CD4-positive, alpha-beta memory T cell (primary cell): ENCODE data around the gene ZNF616. TPM values are rescaled to one million over a fixed set of nuclear protein-coding genes. Genes with fewer than 3 reads are reported as not detected.

Source experiments
- CTCF ChIA-PET: fragments of 350-600 bp; sonication (Branson Sonifier 250); formaldehyde crosslinking; loops from one replicate; lab custom pipeline; 2021; ENCODE audit warnings: inconsistent platforms; ENCODE audit not compliant: partially characterized antibody; lab: Charles Lee
- POLR2A ChIA-PET: fragments of 350-600 bp; sonication (Branson Sonifier 250); formaldehyde crosslinking; loops from one replicate; lab custom pipeline; 2021; ENCODE audit not compliant: partially characterized antibody; lab: Charles Lee
- DNase-seq, 5 donors: peaks; one replicate each; pipeline versions ENCODE4 v3.0.0 to v3.0.0-alpha.2; 2020 to 2022; ENCODE audit warnings: mixed read lengths in 1 of 5
- H3K27ac ChIP-seq: one replicate; pipeline ENCODE4 v1.7.0; 2013; ENCODE audit warnings: low read depth, low read length
- H3K27me3 ChIP-seq: 2 replicates; pipeline ENCODE4 v1.7.0; 2013; ENCODE audit warnings: mild to moderate bottlenecking, low read length, moderate library complexity; ENCODE audit not compliant: insufficient read depth
- H3K36me3 ChIP-seq: 2 replicates; pipeline ENCODE4 v1.7.0; 2013; ENCODE audit warnings: mild to moderate bottlenecking, low read length, moderate library complexity; ENCODE audit not compliant: insufficient read depth
- H3K4me1 ChIP-seq: 2 replicates; pipeline ENCODE4 v1.7.0; 2013; ENCODE audit warnings: mild to moderate bottlenecking, low read length, moderate library complexity; ENCODE audit not compliant: insufficient read depth
- H3K4me3 ChIP-seq, 2 donors: one replicate each; pipeline ENCODE4 v1.7.0; 2013; ENCODE audit warnings: low read length in 2 of 2, mild to moderate bottlenecking in 1 of 2
- H3K9me3 ChIP-seq, 2 donors: one replicate each; pipeline ENCODE4 v1.7.0; 2013; ENCODE audit warnings: low read length in 2 of 2, control low read depth in 1 of 2; ENCODE audit not compliant: control insufficient read depth in 1 of 2
- H3K27ac Mint-ChIP-seq, 7 donors: one replicate each; pipeline ENCODE4 v1.8.0; 2020 to 2021; ENCODE audit warnings: mixed read lengths in 7 of 7, mild to moderate bottlenecking in 6 of 7, inconsistent platforms in 3 of 7, moderate library complexity in 3 of 7
- H3K27me3 Mint-ChIP-seq, 2 donors: one replicate each; pipeline ENCODE4 v1.8.0; 2020 to 2021; ENCODE audit warnings: mixed read lengths in 2 of 2
- H3K36me3 Mint-ChIP-seq, 2 donors: one replicate each; pipeline ENCODE4 v1.8.0; 2020 to 2021; ENCODE audit warnings: mixed read lengths in 2 of 2, inconsistent platforms in 1 of 2, mild to moderate bottlenecking in 1 of 2
- H3K4me1 Mint-ChIP-seq, 4 donors: one replicate each; pipeline ENCODE4 v1.8.0; 2020 to 2021; ENCODE audit warnings: mixed read lengths in 4 of 4, mild to moderate bottlenecking in 1 of 4
- H3K4me3 Mint-ChIP-seq, 8 donors: one replicate each; pipeline ENCODE4 v1.8.0; 2020 to 2021; ENCODE audit warnings: mixed read lengths in 8 of 8, mild to moderate bottlenecking in 7 of 8, moderate library complexity in 6 of 8, inconsistent platforms in 3 of 8
- H3K9me3 Mint-ChIP-seq, 8 donors: one replicate each; pipeline ENCODE4 v1.8.0; 2020 to 2021; ENCODE audit warnings: mixed read lengths in 8 of 8, mild to moderate bottlenecking in 5 of 8, inconsistent platforms in 3 of 8, moderate library complexity in 1 of 8
- intact Hi-C: fragments of 100-400 bp; cut with micrococcal nuclease; formaldehyde crosslinking; loops from one replicate; pipeline ENCODE4 v1.15.1; 2023
- polyA plus RNA-seq, 2 donors: library from polyadenylated mRNA; unstranded; fragments of 300-500 nt; fragmentation: Illumina TruSeq; gene quantifications; one replicate each; pipeline ENCODE4 v1.2.3, GENCODE V29; 2021
- total RNA-seq, 2 experiments: library from RNA; stranded (reverse); gene quantifications; one replicate each; pipeline ENCODE4 v1.2.3, GENCODE V29; 2021

Gene ZNF616
- total and polyA plus RNA-seq, 4 experiments from 2014 or later = 0.69 to 19.0 (median 12.9) TPM

DNA sequence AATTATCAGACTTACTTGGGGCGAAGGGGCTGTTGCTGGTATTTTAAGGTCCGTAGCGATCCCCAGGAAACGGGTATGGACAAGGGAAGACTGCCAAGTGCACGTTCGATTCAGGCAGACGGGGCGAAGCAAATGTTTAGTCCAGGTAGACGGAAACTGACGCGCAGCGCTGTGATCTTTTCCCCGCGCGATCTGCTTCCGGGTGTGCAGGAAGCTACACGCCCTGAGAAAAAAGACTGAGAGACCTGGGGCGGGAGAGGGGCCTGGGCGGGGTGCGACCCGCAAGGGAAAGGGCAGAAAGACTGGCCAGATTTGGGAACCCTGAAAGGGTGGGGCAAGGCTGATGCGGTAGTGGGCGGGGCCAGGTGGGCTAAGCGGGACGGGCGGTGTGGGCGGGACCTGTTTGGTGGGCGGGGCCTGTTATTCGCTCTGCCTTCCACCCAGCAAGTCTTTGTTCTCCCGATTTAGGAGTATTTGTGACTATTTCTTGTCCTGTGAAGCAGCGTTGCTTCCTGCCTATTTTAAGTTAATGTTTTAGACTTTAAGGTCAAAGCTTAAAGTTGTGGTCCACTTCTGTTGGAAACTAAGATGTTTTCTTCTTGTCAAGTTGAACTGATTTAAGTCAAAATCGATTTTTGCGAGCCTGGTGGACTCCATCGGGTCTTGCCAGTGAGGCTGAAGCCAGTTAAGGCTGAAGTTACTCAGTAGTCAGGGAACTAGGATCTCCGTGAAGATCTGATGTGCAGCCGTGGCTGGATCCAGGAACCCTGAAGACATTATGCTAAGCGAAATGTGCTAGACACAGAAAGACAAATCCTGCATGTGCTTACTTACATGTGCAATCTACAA, 31.8 kb upstream of the ZNF616 start, which contains the start of gene ZNF836:
Gene ZNF836 (minus strand): TSS at position 301 of the 849 bp plus-strand sequence. CDS start 3,549 bp downstream, outside the sequence.
- peaks cover 36 to 41% of the 10 kb centered on the region in 2 donors for H3K36me3 Mint-ChIP-seq
- no peaks in the 10 kb centered on the region for H3K27me3 Mint-ChIP-seq
- CTCF ChIA-PET = interaction anchor here (2.0 to 2.6 kb wide), 2 partner anchors 18 to 32 kb away, joined by 7 to 17 read pairs; partner anchors contain the start of genes PPP2R1A and ZNF616
- intact Hi-C loops = loop anchor here (1.0 to 2.0 kb wide), 3 partner anchors 18 to 519 kb away; partner anchors contain the start of gene ZNF616
- DNase-seq = peak; percentile 89 to 93 (median 92)
- Histone ChIP-seq H3K9me3 (no peaks in the 10 kb centered on the region), H3K4me3 (peak within 1 kb of the TSS; percentile 90 to 93), H3K4me1 (peaks cover 25% of the 10 kb centered on the region), H3K27ac (peak within 1 kb of the TSS; percentile 80), H3K27me3 (no peaks in the 10 kb centered on the region), H3K36me3 (peaks cover 8% of the 10 kb centered on the region)
- H3K27ac Mint-ChIP-seq = peak within 1 kb of the TSS; percentile 83 to 97 (median 97)
- POLR2A ChIA-PET = interaction anchor here (0.6 to 4.2 kb wide), 9 partner anchors 14 to 123 kb away, joined by 3 to 67 read pairs (median 3); partner anchors contain the start of genes PPP2R1A, ZNF432 and ZNF616
- peaks cover 23 to 39% (median 35%) of the 10 kb centered on the region in 4 donors for H3K4me1 Mint-ChIP-seq
- H3K9me3 Mint-ChIP-seq = peaks cover 0 to 7% (median 0%) of the 10 kb centered on the region in 8 donors
- H3K4me3 Mint-ChIP-seq = peak within 1 kb of the TSS; percentile 89 to 99 (median 96)

DNA sequence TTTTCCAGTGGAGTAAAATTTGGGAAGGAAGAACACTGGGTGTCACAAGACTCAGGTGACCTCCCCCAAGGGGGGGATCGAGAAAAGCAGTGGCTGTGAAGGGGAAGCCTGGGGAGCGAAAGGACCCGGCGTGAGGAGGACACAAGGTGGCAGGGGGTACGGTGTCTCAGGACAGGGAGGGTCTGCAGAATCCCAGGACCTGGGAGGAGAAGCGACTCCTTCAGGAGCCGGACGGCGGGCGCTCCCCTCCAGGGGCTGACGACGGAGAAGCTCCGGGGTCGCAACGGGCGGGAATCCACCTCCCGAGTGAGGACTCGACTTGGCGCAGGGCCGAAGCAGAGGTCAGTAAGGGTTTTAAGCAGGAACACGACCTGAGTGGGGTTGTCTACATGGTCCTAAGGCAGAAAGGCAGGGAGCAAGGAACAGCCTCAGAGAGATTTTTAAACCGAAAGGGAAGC, 31.2 kb upstream of the ZNF616 start:
- no peaks in the 10 kb centered on the region for H3K27me3 Mint-ChIP-seq
- Histone ChIP-seq H3K36me3 (peaks cover 8% of the 10 kb centered on the region), H3K27me3 (no peaks in the 10 kb centered on the region), H3K4me3 (peak overlapping the region; percentile 90 to 93), H3K27ac (peak overlapping the region; percentile 80), H3K4me1 (peaks cover 25% of the 10 kb centered on the region), H3K9me3 (no peaks in the 10 kb centered on the region)
- H3K4me1 Mint-ChIP-seq = peaks cover 23 to 39% (median 35%) of the 10 kb centered on the region in 4 donors
- intact Hi-C loops = loop anchor here (1.0 to 2.0 kb wide), 3 partner anchors 18 to 520 kb away; partner anchors contain the start of gene ZNF616
- H3K27ac Mint-ChIP-seq = peak overlapping the region; percentile 83 to 97 (median 97)
- H3K36me3 Mint-ChIP-seq = peaks cover 36 to 41% of the 10 kb centered on the region in 2 donors
- ChIA-PET CTCF (interaction anchor here (2.6 kb wide), 1 partner anchor 32 kb away, joined by 17 read pairs; the partner anchor contains the start of gene ZNF616), POLR2A (interaction anchor here (1.0 to 4.2 kb wide), 7 partner anchors 15 to 34 kb away, joined by 3 to 67 read pairs (median 4); partner anchors contain the start of genes PPP2R1A and ZNF616)
- DNase-seq = peak in 1 of 5 donors; percentile 39
- H3K9me3 Mint-ChIP-seq = peaks cover 0 to 7% (median 0%) of the 10 kb centered on the region in 8 donors
- H3K4me3 Mint-ChIP-seq = peak overlapping the region; percentile 89 to 99 (median 96)

DNA sequence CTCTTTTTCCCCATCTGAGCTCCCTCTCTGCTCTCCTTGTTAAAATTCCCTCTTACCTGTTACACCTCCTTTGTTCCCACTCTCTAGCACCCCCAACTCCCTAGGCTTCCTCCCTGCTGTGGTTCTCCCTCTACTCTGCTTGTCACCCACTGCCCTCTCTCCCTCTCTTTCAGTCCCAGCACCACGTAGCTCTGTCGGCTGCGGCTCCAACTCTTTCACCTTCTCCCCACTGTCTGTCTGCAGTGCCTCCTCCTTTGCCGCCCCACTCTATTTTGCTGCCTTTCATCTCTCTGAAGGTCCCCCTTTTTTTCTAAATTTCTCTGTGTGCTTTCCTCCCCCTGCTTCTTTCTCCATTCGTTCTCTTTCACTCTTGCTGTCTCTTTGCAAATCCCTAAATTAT, 30.6 kb upstream of the ZNF616 start:
- peaks cover 25% of the 10 kb centered on the region for H3K4me1 ChIP-seq
- peak overlapping the region; percentile 80 for H3K27ac ChIP-seq
- POLR2A ChIA-PET = interaction anchor here (1.9 to 4.2 kb wide), 3 partner anchors 20 to 34 kb away, joined by 4 to 67 read pairs (median 20); partner anchors contain the start of genes PPP2R1A and ZNF616
- Mint-ChIP-seq H3K27me3 (no peaks in the 10 kb centered on the region), H3K4me1 (peaks cover 23 to 39% (median 35%) of the 10 kb centered on the region in 4 donors), H3K4me3 (peak overlapping the region; percentile 89 to 99 (median 96)), H3K36me3 (peaks cover 41 to 44% of the 10 kb centered on the region in 2 donors), H3K9me3 (peaks cover 0 to 11% (median 3%) of the 10 kb centered on the region in 8 donors), H3K27ac (peak overlapping the region; percentile 83 to 97 (median 97))
- peaks cover 13% of the 10 kb centered on the region for H3K36me3 ChIP-seq
- H3K4me3 ChIP-seq = peak overlapping the region; percentile 90 to 93
- intact Hi-C loops = loop anchor here (2.0 kb wide), 1 partner anchor 520 kb away; no protein-coding TSS in a partner anchor
- no peaks in the 10 kb centered on the region for H3K27me3 ChIP-seq
- CTCF ChIA-PET = interaction anchor here (2.6 kb wide), 1 partner anchor 31 kb away, joined by 17 read pairs; the partner anchor contains the start of gene ZNF616
- no peak for DNase-seq
- H3K9me3 ChIP-seq = no peaks in the 10 kb centered on the region

DNA sequence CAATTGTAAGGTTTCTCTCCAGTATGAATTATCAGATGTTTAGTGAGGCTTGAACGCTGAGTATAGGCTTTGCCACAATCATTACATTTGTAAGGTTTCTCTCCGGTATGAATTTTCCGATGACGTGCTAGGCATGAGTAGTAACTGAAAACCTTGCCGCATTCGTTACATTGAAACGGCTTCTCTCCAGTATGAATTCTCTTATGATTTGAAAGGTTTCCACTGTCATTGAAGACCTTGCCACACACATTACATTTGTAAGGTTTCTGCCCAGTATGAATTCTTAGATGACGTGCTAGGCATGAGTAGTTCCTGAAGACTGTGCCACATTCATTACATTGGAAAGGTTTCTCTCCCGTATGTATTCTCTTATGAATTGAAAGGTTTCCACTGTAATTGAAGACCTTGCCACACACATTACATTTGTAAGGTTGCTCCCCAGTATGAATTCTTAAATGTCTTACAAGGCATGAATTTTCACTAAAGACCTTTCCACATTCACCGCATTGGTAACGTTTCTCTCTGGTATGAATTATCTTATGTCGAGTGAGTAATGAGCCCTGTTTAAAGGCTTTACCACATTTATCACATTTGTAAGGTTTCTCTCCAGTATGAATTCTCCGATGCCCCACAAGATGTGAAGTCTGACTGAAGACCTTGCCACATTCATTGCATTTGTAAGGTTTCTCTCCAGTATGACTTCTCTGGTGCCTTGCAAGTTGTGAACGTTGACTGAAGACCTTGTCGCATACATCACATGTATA, 16.0 kb upstream of the ZNF616 start:
- Mint-ChIP-seq H3K4me3 (peak overlapping the region in 1 of 8 donors; percentile 5), H3K27ac (no peak overlapping the region), H3K4me1 (peaks cover 0 to 4% (median under 1%) of the 10 kb centered on the region in 4 donors), H3K9me3 (peaks cover 8 to 99% (median 86%) of the 10 kb centered on the region in 8 donors), H3K27me3 (no peaks in the 10 kb centered on the region), H3K36me3 (peaks cover 72 to 80% of the 10 kb centered on the region in 2 donors)
- H3K27ac ChIP-seq = no peak overlapping the region
- DNase-seq = no peak
- H3K9me3 ChIP-seq = peaks cover 23 to 54% of the 10 kb centered on the region in 2 donors
- intact Hi-C loops = no loop called here
- ChIA-PET POLR2A (no interaction called here), CTCF (no interaction called here)
- no peaks in the 10 kb centered on the region for H3K27me3 ChIP-seq
- no peaks in the 10 kb centered on the region for H3K4me1 ChIP-seq
- H3K4me3 ChIP-seq = peak overlapping the region in 1 of 2 donors; percentile 17
- peaks cover 28% of the 10 kb centered on the region for H3K36me3 ChIP-seq

DNA sequence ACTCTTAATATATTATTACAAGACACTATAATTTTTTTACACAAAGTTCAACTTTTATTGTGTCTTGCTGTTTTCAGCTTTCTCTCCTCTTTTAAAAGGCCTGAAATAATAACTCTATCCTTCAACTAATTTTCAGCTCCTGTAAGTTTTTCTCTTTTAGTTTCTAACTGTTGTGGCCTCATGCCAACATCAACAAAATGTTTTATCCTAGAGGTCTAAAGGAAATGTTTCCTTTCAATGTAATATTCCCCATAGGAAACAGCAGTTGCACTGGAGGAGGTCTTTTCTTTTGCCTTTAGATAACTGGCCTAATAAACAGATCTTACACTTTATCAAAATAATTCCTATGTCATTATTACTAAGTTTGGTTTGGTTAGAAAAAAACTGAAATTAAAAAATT, 8.5 kb upstream of the ZNF616 start:
- H3K9me3 ChIP-seq = peaks cover 0 to 4% of the 10 kb centered on the region in 2 donors
- H3K27me3 ChIP-seq = no peaks in the 10 kb centered on the region
- Mint-ChIP-seq H3K4me3 (no peak overlapping the region), H3K4me1 (peaks cover 0 to 1% (median 0%) of the 10 kb centered on the region in 4 donors), H3K27me3 (no peaks in the 10 kb centered on the region), H3K9me3 (peaks cover 3 to 82% (median 50%) of the 10 kb centered on the region in 8 donors), H3K27ac (no peak overlapping the region), H3K36me3 (peaks cover 19 to 23% of the 10 kb centered on the region in 2 donors)
- no peaks in the 10 kb centered on the region for H3K4me1 ChIP-seq
- H3K27ac ChIP-seq = no peak overlapping the region
- intact Hi-C loops = no loop called here
- no peaks in the 10 kb centered on the region for H3K36me3 ChIP-seq
- CTCF ChIA-PET = no interaction called here
- POLR2A ChIA-PET = no interaction called here
- DNase-seq = no peak
- no peak overlapping the region for H3K4me3 ChIP-seq

DNA sequence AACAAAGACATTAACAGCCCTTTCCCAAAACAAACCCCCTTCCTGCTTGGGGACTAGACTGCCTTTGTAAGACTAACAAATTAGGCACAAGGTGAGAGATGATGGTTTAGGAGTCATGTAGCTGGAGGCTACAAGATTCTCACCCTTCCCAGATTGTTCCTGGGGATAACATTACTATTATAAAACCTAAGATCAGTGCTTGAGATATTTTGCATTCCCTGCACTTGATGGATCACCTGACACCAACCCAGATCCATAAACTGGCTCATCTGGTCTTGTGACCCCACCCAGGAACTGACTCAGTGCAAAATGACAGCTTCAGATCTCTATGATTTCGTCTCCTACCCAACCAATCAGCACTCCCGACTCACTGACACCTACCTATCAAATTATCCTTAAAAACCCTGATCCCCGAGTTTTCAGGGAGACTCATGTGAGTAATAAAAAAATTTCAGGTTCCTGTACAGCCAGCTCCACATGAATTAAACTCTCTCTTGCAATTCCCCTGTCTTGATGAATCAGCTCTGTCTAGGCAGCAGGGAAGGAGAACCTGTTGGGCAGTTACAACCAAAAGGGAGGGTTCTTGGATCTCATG, 2.4 kb upstream of the ZNF616 start:
- ChIA-PET POLR2A (interaction anchor here (1.3 to 4.2 kb wide), 2 partner anchors 29 to 48 kb away, joined by 3 to 40 read pairs; partner anchors contain the start of genes PPP2R1A and ZNF836), CTCF (interaction anchor here (1.3 kb wide), 1 partner anchor 47 kb away, joined by 3 read pairs; no protein-coding TSS in a partner anchor)
- Histone ChIP-seq H3K36me3 (no peaks in the 10 kb centered on the region), H3K27ac (no peak overlapping the region), H3K4me1 (peaks cover 18% of the 10 kb centered on the region), H3K9me3 (no peaks in the 10 kb centered on the region), H3K4me3 (no peak overlapping the region), H3K27me3 (no peaks in the 10 kb centered on the region)
- peaks cover 3 to 14% of the 10 kb centered on the region in 2 donors for H3K36me3 Mint-ChIP-seq
- no peak for DNase-seq
- H3K27ac Mint-ChIP-seq = peak overlapping the region in 2 of 7 donors; percentile 64 to 78
- intact Hi-C loops = no loop called here
- H3K9me3 Mint-ChIP-seq = peaks cover 0 to 49% (median 19%) of the 10 kb centered on the region in 8 donors
- H3K27me3 Mint-ChIP-seq = no peaks in the 10 kb centered on the region
- peaks cover 16 to 34% (median 25%) of the 10 kb centered on the region in 4 donors for H3K4me1 Mint-ChIP-seq
- peak overlapping the region in 1 of 8 donors; percentile 48 for H3K4me3 Mint-ChIP-seq
